GM12892 (cell line): ENCODE results near the gene KCTD7.
"Not testable (repeated sequence)": the region's sequence is repeated elsewhere in the genome, so short reads cannot be mapped to it uniquely, and the experiment has no call there.

Experiments used
- DNase-seq: peaks from one replicate; pipeline ENCODE4 v3.0.0; 2011; ENCODE audit not compliant: insufficient read length
- FAIRE-seq: peaks from 2 replicates; lab custom pipeline; 2011; peaks lifted over from hg19 to GRCh38; lab: Jason Lieb, UNC
- POLR2A ChIP-seq: IDR thresholded peaks from 2 replicates; pipeline ENCODE4 v1.6.1; 2011; ENCODE audit warnings: low read depth, low read length, control low read depth
- POLR2AphosphoS5 ChIP-seq: IDR thresholded peaks from 2 replicates; pipeline ENCODE4 v1.6.1; 2011; ENCODE audit warnings: low read depth, low read length, control low read depth
- TAF1 ChIP-seq: IDR thresholded peaks from 2 replicates; pipeline ENCODE4 v1.6.1; 2011; ENCODE audit warnings: low read depth, mild to moderate bottlenecking, control low read depth, low read length, borderline replicate concordance

Gene KCTD7

GRCh38 chr7:66683770-66684123 lies 55.1 kb downstream of the KCTD7 start:
- TF ChIP-seq TAF1 (no peak), POLR2AphosphoS5 (no peak), POLR2A (no peak)
- no peak for DNase-seq
- FAIRE-seq, result no peak

DNA sequence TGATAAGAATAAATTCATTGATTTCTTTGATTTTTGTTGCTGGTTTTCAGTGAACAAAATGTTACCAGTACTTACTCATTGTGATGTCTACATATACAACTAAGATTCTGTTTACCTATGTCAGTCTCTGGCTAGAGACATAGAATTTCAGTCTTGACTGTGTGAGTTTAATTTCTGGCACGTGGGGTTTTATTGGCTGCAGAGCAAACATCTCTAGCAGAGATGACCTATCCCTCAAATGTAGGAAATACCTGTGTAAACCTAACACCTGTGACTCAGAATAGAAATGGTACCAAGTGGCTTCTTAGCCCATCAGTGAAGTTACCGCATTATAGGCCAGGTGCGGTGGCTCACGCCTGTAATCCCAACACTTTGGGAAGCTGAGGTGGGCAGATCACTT lies 57.0 kb downstream of the KCTD7 start:
- not testable (repeated sequence) for DNase-seq, FAIRE-seq

GRCh38 chr7:66687186-66687585 lies 58.5 kb downstream of the KCTD7 start:
- no peak for TF ChIP-seq POLR2AphosphoS5
- TF ChIP-seq TAF1, result no peak
- TF ChIP-seq POLR2A, result no peak
- no peak for FAIRE-seq

DNA sequence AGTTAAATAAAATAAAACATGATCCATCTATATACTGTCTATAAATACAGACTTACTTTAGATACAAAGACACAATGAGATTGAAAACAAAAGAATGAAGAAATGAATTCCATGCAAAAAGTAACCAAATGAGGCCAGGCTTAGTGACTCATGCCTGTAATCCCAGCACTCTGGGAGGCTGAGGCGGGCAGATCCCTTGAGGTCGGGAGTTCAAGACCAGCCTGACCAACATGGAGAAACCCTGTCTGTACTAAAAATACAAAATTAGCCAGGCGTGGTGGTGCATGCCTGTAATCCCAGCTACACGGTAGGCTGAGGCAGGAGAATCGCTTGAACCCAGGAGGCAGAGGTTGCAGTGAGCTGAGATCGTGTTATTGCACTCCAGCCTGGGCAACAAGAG lies 59.0 kb downstream of the KCTD7 start:
- FAIRE-seq, DNase-seq: not testable (repeated sequence)

More at GRCh38 chr7:66687186-66687585, 58.5 kb downstream of the KCTD7 start:
- no peak for DNase-seq

DNA sequence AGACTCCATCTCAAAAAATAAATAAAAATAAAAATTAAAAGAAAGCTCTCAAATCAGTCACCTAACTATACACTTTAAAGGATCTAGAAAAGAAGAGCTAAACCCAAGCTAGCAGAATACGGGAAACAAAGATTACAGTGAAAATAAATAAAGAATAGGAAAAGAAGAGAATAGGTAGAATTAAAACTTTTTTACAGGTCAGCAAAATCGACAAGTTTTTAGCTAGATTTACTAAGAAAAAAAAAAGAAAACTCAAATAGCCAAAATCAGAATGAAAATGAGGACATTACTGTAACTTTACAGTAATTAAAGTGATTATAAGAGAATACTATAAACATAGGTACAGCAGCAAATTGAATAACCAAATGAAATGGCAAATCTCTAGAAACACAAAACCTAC lies 60.4 kb downstream of the KCTD7 start:
- DNase-seq, result no peak
- no peak for FAIRE-seq
- TF ChIP-seq TAF1 (no peak), POLR2A (no peak), POLR2AphosphoS5 (no peak)

DNA sequence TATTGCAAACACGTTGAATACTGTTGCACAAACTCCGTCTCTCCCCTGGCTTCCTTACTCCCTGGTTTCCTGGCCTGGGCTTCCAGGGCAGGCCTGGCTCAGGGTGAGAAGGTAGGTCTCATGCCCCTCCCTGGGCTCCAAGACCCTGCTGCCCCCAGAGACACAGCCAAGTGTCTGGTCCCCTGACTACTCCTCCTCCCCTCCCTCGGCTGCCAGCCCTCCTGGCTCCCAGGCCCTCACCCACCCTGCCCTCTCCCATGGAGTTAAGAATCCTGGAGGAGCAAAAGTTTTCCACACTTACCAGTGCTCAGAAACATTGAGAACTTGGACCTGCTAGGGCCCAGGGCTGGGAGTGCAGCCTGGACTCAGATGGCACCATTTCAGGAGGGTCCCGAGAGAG lies 64.7 kb downstream of the KCTD7 start:
- no peak for TF ChIP-seq POLR2A
- TF ChIP-seq POLR2AphosphoS5, result no peak
- no peak for TF ChIP-seq TAF1
- DNase-seq, result no peak
- FAIRE-seq, result no peak
